DOHH2 (cell line): ENCODE measurements around the gene ORC3.

Source experiments
- EZH2phosphoT487 ChIP-seq: fragments of 200-600 bp; sonication (generic); IDR thresholded peaks from 2 replicates; pipeline ENCODE4 v1.6.1; 2017; ENCODE audit warnings: borderline replicate concordance, mild to moderate bottlenecking, antibody characterized with exemption, low read length, moderate library complexity, mixed read lengths
- TF ChIP-seq, protein P1 (sequence below): fragments of 200-600 bp; sonication (generic); IDR thresholded peaks from one replicate; pipeline ENCODE4 v1.5.1; 2014; ENCODE audit warnings: antibody characterized with exemption, mild to moderate bottlenecking, low read depth, low read length; ENCODE audit not compliant: poor library complexity, severe bottlenecking

GRCh38 chr6:87641065-87641692, 51.2 kb downstream of the ORC3 start:
- TF ChIP-seq, protein P1, sequence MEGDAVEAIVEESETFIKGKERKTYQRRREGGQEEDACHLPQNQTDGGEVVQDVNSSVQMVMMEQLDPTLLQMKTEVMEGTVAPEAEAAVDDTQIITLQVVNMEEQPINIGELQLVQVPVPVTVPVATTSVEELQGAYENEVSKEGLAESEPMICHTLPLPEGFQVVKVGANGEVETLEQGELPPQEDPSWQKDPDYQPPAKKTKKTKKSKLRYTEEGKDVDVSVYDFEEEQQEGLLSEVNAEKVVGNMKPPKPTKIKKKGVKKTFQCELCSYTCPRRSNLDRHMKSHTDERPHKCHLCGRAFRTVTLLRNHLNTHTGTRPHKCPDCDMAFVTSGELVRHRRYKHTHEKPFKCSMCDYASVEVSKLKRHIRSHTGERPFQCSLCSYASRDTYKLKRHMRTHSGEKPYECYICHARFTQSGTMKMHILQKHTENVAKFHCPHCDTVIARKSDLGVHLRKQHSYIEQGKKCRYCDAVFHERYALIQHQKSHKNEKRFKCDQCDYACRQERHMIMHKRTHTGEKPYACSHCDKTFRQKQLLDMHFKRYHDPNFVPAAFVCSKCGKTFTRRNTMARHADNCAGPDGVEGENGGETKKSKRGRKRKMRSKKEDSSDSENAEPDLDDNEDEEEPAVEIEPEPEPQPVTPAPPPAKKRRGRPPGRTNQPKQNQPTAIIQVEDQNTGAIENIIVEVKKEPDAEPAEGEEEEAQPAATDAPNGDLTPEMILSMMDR, result no peak
- TF ChIP-seq EZH2phosphoT487, result no peak
